Astrocyte (in vitro differentiated cells and primary cell): ENCODE data around the gene WSCD2. TPM values are rescaled to one million over a fixed set of nuclear protein-coding genes. Genes with fewer than 3 reads are reported as not detected.

Source experiments
- DNase-seq: peaks from one replicate; pipeline ENCODE4 v3.0.0-alpha.2; 2010; ENCODE audit warnings: low read depth
- FAIRE-seq: peaks from 2 replicates; lab custom pipeline; 2011; peaks lifted over from hg19 to GRCh38; lab: Jason Lieb, UNC
- H2AFZ ChIP-seq: 2 replicates; pipeline ENCODE4 v1.6.0; 2012; ENCODE audit warnings: low read depth, low read length, inconsistent platforms
- H3K27ac ChIP-seq: 2 replicates; pipeline ENCODE4 v1.5.1; 2011; ENCODE audit warnings: low read depth, low read length, inconsistent platforms
- H3K27me3 ChIP-seq: 2 replicates; pipeline ENCODE4 v1.6.0; 2011; ENCODE audit warnings: low read length, inconsistent platforms; ENCODE audit not compliant: insufficient read depth
- H3K36me3 ChIP-seq: 2 replicates; pipeline ENCODE4 v1.5.1; 2011; ENCODE audit warnings: low read length, inconsistent platforms; ENCODE audit not compliant: insufficient read depth
- H3K4me1 ChIP-seq: 2 replicates; pipeline ENCODE4 v1.5.1; 2011; ENCODE audit warnings: low read length, inconsistent platforms; ENCODE audit not compliant: insufficient read depth
- H3K4me2 ChIP-seq: 2 replicates; pipeline ENCODE4 v1.6.0; 2012; ENCODE audit warnings: low read length, inconsistent platforms
- H3K4me3 ChIP-seq: 2 replicates; pipeline ENCODE4 v1.5.1; 2011; ENCODE audit warnings: low read depth, mild to moderate bottlenecking, low read length, inconsistent platforms; ENCODE audit not compliant: insufficient read depth
- H3K79me2 ChIP-seq: 2 replicates; pipeline ENCODE4 v1.6.0; 2012; ENCODE audit warnings: mild to moderate bottlenecking, low read length, inconsistent platforms; ENCODE audit not compliant: insufficient read depth
- H3K9ac ChIP-seq: 2 replicates; pipeline ENCODE4 v1.6.0; 2012; ENCODE audit warnings: mild to moderate bottlenecking, low read length, inconsistent platforms
- H3K9me3 ChIP-seq: 2 replicates; pipeline ENCODE4 v1.5.1; 2012; ENCODE audit warnings: low read depth, mild to moderate bottlenecking, low read length, inconsistent platforms; ENCODE audit not compliant: insufficient read depth
- H4K20me1 ChIP-seq: 2 replicates; pipeline ENCODE4 v1.6.0; 2012; ENCODE audit warnings: low read length, inconsistent platforms; ENCODE audit not compliant: insufficient read depth
- H3K27ac Mint-ChIP-seq: one replicate; pipeline ENCODE4 v1.8.0; 2021; ENCODE audit warnings: mild to moderate bottlenecking, mixed read lengths; ENCODE audit not compliant: unreplicated experiment
- H3K27me3 Mint-ChIP-seq: one replicate; pipeline ENCODE4 v1.8.0; 2021; ENCODE audit warnings: low read depth, mixed read lengths; ENCODE audit not compliant: unreplicated experiment
- H3K36me3 Mint-ChIP-seq: one replicate; pipeline ENCODE4 v1.8.0; 2021; ENCODE audit warnings: low read depth, mixed read lengths; ENCODE audit not compliant: unreplicated experiment
- H3K4me1 Mint-ChIP-seq: one replicate; pipeline ENCODE4 v1.8.0; 2021; ENCODE audit warnings: low read depth, mixed read lengths; ENCODE audit not compliant: unreplicated experiment
- H3K4me3 Mint-ChIP-seq: one replicate; pipeline ENCODE4 v1.8.0; 2021; ENCODE audit warnings: mild to moderate bottlenecking, moderate library complexity, mixed read lengths; ENCODE audit not compliant: unreplicated experiment
- H3K9me3 Mint-ChIP-seq: one replicate; pipeline ENCODE4 v1.8.0; 2021; ENCODE audit warnings: mild to moderate bottlenecking, mixed read lengths; ENCODE audit not compliant: unreplicated experiment
- EZH2 ChIP-seq: IDR thresholded peaks from 2 replicates; pipeline ENCODE4 v1.6.1; 2012; ENCODE audit warnings: mild to moderate bottlenecking, low read length, inconsistent platforms; ENCODE audit not compliant: insufficient read depth
- total RNA-seq: library from RNA; stranded (reverse); gene quantifications from 2 replicates; pipeline ENCODE4 v1.2.1, GENCODE V29; 2021
- TF ChIP-seq, protein P1 (sequence below): IDR thresholded peaks from 2 replicates; pipeline ENCODE4 v1.5.1; 2011; ENCODE audit warnings: low read depth, mild to moderate bottlenecking, inconsistent platforms, low read length, moderate library complexity; ENCODE audit not compliant: insufficient read depth

Gene WSCD2
- total RNA-seq, 1 donor from 2014 or later: 0.11 TPM

DNA sequence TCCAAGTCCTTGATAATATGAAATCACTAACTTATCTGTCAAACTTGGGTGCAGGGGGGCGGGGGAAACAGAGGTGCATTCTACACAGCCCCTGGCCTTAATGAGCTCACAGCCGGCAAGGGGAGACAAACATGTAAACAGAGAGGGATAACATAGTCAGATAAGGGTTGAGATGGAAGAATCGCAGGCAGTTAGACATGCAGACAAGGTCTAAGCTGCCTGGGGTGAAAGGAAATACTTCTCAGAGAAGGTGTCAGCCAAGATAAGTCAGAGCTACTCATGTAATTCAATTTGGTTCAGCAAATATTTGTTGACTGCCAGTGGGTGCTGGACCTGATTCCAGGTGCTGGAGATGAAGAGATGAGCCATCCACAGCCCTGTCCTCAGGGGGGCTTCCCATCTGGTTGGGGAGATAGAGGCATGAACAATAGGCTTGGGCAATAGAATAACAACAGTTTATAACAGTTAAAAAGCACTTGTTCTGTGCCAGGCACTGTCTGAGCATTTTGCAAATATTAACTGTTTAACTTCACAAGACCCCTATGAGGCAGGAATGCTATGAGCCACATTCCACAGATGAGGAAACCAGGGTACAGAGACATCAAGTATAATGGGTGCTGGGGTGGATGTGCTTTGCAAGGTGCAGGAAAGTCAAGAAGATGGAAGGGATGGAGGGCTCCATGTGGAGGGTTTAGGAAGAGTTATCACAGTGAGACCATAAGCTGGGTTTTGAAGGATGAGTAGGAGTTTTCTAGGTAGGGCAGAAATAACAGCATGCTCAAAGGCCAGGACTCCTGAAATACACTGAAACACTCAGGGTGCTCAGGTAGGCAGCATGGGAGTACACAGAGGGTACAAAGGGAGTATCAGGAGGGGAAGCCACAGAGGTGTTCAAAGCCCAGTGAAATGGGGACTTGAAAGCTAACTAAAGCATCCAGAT is 79.0 kb downstream of the WSCD2 start:
- H3K4me1 ChIP-seq: no peaks in the 10 kb centered on the region
- H3K4me3 Mint-ChIP-seq: no peak overlapping the region
- H3K9me3 Mint-ChIP-seq: peaks cover 12% of the 10 kb centered on the region
- DNase-seq (no peak), FAIRE-seq (no peak)
- no peak overlapping the region for H3K4me2 ChIP-seq
- H3K27ac ChIP-seq: no peak overlapping the region
- H3K27ac Mint-ChIP-seq: no peak overlapping the region
- H3K27me3 Mint-ChIP-seq: peaks cover 55% of the 10 kb centered on the region
- H3K36me3 ChIP-seq: no peaks in the 10 kb centered on the region
- H2AFZ ChIP-seq: no peak overlapping the region
- H3K4me1 Mint-ChIP-seq: no peaks in the 10 kb centered on the region
- TF ChIP-seq, protein P1, sequence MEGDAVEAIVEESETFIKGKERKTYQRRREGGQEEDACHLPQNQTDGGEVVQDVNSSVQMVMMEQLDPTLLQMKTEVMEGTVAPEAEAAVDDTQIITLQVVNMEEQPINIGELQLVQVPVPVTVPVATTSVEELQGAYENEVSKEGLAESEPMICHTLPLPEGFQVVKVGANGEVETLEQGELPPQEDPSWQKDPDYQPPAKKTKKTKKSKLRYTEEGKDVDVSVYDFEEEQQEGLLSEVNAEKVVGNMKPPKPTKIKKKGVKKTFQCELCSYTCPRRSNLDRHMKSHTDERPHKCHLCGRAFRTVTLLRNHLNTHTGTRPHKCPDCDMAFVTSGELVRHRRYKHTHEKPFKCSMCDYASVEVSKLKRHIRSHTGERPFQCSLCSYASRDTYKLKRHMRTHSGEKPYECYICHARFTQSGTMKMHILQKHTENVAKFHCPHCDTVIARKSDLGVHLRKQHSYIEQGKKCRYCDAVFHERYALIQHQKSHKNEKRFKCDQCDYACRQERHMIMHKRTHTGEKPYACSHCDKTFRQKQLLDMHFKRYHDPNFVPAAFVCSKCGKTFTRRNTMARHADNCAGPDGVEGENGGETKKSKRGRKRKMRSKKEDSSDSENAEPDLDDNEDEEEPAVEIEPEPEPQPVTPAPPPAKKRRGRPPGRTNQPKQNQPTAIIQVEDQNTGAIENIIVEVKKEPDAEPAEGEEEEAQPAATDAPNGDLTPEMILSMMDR: no peak
- no peak for TF ChIP-seq EZH2
- no peaks in the 10 kb centered on the region for H3K9me3 ChIP-seq
- no peaks in the 10 kb centered on the region for H3K27me3 ChIP-seq
- H4K20me1 ChIP-seq: no peaks in the 10 kb centered on the region
- no peaks in the 10 kb centered on the region for H3K36me3 Mint-ChIP-seq
- no peak overlapping the region for H3K9ac ChIP-seq
- H3K79me2 ChIP-seq: no peaks in the 10 kb centered on the region
- H3K4me3 ChIP-seq: no peak overlapping the region

DNA sequence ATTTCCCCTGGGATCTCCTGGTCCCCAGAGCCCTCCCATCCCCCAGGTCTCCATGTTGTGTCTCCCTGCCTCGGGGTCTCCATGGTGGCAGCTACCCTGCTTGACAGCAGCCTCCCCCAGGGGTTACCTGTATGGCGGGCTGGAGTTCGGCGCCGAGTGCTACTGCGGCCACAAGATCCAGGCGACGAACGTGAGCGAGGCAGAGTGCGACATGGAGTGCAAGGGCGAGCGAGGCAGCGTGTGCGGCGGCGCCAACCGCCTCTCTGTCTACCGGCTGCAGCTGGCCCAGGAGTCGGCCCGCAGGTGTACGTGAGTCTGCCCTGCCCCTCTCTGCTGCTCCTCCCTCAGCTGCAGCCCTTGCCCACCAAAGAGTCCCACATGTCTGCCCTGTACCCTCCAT is 80.9 kb downstream of the WSCD2 start:
- FAIRE-seq (no peak), DNase-seq (no peak)

More for the DNA sequence above, 80.9 kb downstream of the WSCD2 start:
- Histone ChIP-seq H2AFZ (no peak overlapping the region), H3K27me3 (no peaks in the 10 kb centered on the region), H3K79me2 (no peaks in the 10 kb centered on the region), H3K4me1 (no peaks in the 10 kb centered on the region), H3K9ac (no peak overlapping the region), H3K27ac (no peak overlapping the region), H4K20me1 (no peaks in the 10 kb centered on the region), H3K9me3 (no peaks in the 10 kb centered on the region), H3K4me3 (no peak overlapping the region), H3K36me3 (no peaks in the 10 kb centered on the region), H3K4me2 (no peak overlapping the region)
- no peak overlapping the region for H3K4me3 Mint-ChIP-seq
- TF ChIP-seq, protein P1: no peak
- TF ChIP-seq EZH2: no peak
- H3K27me3 Mint-ChIP-seq: peaks cover 48% of the 10 kb centered on the region
- H3K27ac Mint-ChIP-seq: no peak overlapping the region
- H3K9me3 Mint-ChIP-seq: peaks cover 3% of the 10 kb centered on the region
- no peaks in the 10 kb centered on the region for H3K36me3 Mint-ChIP-seq
- H3K4me1 Mint-ChIP-seq: no peaks in the 10 kb centered on the region
